ENCODE results near the gene OR2B2.
"Not testable (repeated sequence)": the region's sequence is repeated elsewhere in the genome, so short reads cannot be mapped to it uniquely, and the experiment has no call there.

OR2B2 gene

DNA sequence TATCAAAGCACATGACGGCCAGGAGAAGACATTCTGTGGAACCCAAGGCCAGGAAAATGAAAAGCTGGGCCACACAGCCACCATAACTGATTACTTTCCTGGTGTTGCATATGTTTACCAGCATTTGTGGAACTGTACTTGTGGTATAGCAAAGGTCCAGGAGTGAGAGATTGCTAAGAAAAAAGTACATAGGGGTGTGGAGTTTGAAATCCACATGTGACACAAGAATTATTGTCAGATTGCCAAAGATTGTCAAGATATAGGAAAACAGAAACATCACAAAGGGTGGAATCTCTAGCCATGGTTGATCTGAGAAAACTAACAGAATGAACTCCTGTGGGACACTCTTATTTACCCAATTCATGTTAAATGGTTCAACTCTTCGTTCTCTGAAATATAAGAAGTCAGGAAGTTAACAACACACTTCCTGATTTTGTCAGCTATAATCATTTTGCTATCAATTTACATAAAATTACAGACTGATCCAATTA is at the start of gene OR2B2:
TSS of gene OR2B2 (minus strand) at position 441 of the 491 bp plus-strand sequence. CDS start at position 364, 77 bp downstream.
- no peak for DNase-seq (ENCODE audit: extremely low spot score)
- ChIA-PET POLR2A (no interaction called here), CTCF (interaction anchor here (1.1 to 1.4 kb wide), 2 partner anchors 12 to 17 kb away, joined by 3 to 5 read pairs; no protein-coding TSS in a partner anchor)
- TF ChIP-seq, protein P1, sequence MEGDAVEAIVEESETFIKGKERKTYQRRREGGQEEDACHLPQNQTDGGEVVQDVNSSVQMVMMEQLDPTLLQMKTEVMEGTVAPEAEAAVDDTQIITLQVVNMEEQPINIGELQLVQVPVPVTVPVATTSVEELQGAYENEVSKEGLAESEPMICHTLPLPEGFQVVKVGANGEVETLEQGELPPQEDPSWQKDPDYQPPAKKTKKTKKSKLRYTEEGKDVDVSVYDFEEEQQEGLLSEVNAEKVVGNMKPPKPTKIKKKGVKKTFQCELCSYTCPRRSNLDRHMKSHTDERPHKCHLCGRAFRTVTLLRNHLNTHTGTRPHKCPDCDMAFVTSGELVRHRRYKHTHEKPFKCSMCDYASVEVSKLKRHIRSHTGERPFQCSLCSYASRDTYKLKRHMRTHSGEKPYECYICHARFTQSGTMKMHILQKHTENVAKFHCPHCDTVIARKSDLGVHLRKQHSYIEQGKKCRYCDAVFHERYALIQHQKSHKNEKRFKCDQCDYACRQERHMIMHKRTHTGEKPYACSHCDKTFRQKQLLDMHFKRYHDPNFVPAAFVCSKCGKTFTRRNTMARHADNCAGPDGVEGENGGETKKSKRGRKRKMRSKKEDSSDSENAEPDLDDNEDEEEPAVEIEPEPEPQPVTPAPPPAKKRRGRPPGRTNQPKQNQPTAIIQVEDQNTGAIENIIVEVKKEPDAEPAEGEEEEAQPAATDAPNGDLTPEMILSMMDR (IDR thresholded peaks at IDR 0.05; ENCODE audit: control extremely low read depth, extremely low read depth, low read depth, missing control alignments): no peak

DNA sequence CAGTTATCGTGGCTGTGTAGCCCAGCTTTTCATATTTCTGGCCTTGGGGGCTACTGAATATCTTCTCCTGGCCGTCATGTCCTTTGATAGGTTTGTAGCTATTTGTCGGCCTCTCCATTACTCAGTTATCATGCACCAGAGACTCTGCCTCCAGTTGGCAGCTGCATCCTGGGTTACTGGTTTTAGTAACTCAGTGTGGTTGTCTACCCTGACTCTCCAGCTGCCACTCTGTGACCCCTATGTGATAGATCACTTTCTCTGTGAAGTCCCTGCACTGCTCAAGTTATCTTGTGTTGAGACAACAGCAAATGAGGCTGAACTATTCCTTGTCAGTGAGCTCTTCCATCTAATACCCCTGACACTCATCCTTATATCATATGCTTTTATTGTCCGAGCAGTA is 45.3 kb upstream of the OR2B2 start:
- ChIA-PET POLR2A (no interaction called here), CTCF (interaction anchor here (1.2 to 1.9 kb wide), 3 partner anchors 10 to 15 kb away, joined by 3 to 4 read pairs (median 3); no protein-coding TSS in a partner anchor)
- TF ChIP-seq, protein P1 (IDR thresholded peaks at IDR 0.05; ENCODE audit: control extremely low read depth, extremely low read depth, low read depth, missing control alignments): no peak
- no peak for DNase-seq (ENCODE audit: extremely low spot score)

DNA sequence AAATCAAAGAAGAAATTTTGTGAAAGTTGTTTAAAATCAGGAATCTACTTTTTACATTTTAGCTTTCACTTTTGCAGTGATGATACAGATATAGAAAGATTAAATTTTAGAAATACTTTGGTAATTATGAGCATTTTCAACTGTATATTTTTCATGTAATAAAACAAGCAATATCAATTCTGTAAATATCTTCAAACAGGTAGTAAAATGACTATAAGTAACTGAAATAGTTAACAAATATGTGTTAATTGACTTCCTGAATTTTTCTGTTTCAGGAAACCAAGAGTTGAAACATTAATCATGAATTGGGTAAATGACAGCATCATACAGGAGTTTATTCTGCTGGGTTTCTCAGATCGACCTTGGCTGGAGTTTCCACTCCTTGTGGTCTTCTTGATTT is 44.7 kb upstream of the OR2B2 start, which contains the start of gene OR2B6:
TSS of gene OR2B6 (plus strand) at position 301 of the 400 bp plus-strand sequence. CDS start at position 301, 0 bp downstream.
- CTCF ChIA-PET: interaction anchor here (1.2 kb wide), 2 partner anchors 15 kb away, joined by 3 read pairs; no protein-coding TSS in a partner anchor
- TF ChIP-seq, protein P1 (IDR thresholded peaks at IDR 0.05; ENCODE audit: control extremely low read depth, extremely low read depth, low read depth, missing control alignments): no peak
- DNase-seq (ENCODE audit: extremely low spot score): no peak
- POLR2A ChIA-PET: no interaction called here

DNA sequence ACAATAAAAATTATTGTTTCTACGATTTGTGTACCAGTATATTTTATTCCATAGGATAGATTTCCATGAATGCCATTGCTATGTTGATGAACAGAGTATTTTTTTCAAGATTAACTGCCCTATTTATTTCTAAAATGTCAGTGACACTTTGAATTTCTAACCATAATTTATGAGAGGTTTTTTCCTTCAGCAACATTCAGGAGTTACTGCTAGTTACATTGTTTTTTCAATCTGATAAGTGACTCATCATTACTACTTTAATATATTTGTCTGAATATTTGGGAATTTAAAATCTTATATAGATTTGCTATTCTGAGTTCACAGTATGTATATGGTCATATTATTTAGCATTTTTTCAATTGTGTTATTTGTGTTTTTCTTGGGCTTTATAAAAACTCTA is 38.8 kb upstream of the OR2B2 start:
- POLR2A ChIA-PET: no interaction called here
- CTCF ChIA-PET: no interaction called here
- DNase-seq (ENCODE audit: extremely low spot score): no peak
- TF ChIP-seq, protein P1 (IDR thresholded peaks at IDR 0.05; ENCODE audit: control extremely low read depth, extremely low read depth, low read depth, missing control alignments): no peak

DNA sequence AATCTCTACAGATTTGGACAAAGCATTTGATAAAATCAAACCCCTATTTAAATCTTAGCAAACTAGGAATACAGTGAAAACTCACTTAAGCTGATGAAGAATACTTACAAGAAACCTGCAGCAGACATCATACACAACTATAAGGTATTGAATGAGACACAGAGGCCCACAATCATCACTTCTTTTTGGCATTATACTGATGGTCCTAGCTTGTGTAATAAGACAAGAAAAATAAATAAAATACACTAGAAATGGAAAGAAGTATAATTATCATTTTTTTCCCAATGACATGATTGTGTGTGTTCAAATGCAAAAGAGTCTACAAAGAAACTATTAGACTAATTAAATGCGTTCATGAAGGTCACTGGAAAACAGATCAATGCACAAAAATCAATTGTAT is 36.0 kb upstream of the OR2B2 start:
- TF ChIP-seq, protein P1 (IDR thresholded peaks at IDR 0.05; ENCODE audit: control extremely low read depth, extremely low read depth, low read depth, missing control alignments): no peak
- POLR2A ChIA-PET: no interaction called here

DNA sequence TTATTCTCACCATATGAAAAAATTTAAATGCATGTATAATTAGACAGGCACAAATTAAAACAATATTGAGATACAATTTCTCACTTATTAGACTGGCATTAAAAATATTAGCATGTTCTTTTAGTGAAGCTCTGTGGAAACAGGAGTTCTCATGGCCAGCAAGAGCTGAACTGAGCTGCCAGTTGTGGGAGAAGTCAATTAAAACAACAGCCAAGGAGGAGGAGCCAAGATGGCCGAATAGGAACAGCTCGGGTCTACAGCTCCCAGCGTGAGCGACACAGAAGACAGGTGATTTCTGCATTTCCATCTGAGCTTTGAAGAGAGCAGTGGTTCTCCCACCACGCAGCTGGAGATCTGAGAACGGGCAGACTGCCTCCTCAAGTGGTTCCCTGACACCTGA is 30.9 kb upstream of the OR2B2 start:
- CTCF ChIA-PET; POLR2A ChIA-PET; DNase-seq (ENCODE audit: extremely low spot score): not testable (repeated sequence)

More for the DNA sequence above, 36.0 kb upstream of the OR2B2 start:
- no peak for DNase-seq (ENCODE audit: extremely low spot score)
- CTCF ChIA-PET: interaction anchor here (1.5 kb wide), 1 partner anchor 10 kb away, joined by 4 read pairs; no protein-coding TSS in a partner anchor

DNA sequence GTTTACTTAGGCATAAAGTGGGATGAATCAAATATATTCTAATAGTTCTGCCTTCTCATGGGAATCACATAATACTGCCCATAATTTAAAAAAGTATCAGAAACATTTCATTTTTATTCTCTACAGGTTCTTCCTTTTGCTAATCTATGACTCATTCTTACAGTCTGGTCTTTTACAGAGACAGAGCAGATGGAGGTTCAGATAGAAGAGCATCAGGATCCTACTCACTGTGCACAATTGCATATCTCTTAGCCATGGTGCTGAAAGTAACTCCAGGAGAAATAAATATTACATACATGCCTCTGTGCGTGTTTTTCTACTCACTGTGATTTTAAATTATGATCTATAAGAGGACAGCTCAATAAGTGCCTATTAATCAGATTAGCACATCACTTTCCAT is 28.6 kb upstream of the OR2B2 start:
- CTCF ChIA-PET: interaction anchor here (0.7 kb wide), 1 partner anchor 13 kb away, joined by 3 read pairs; no protein-coding TSS in a partner anchor
- no peak for DNase-seq (ENCODE audit: extremely low spot score)
- TF ChIP-seq, protein P1 (IDR thresholded peaks at IDR 0.05; ENCODE audit: control extremely low read depth, extremely low read depth, low read depth, missing control alignments): no peak
- POLR2A ChIA-PET: no interaction called here
